ENCODE data around the gene PLXNB2. TPM values are rescaled to one million over a fixed set of nuclear protein-coding genes. Genes with fewer than 3 reads are reported as not detected.

PLXNB2 gene
- total RNA-seq, 3 donors from 2014 or later (not counting 1 experiment from before 2014, with no cell fraction given): 6.0 to 34.7 (median 18.9) TPM

GRCh38 chr22:50320671-50321325 lies 13.4 kb upstream of the PLXNB2 start:
- Histone ChIP-seq H3K27ac (ENCODE audit: low read length) (no peak overlapping the region), H3K4me1 (ENCODE audit: control insufficient read depth, insufficient read depth, low read length) (no peaks in the 10 kb centered on the region), H3K9me3 (ENCODE audit: control insufficient read depth, insufficient read depth, low read length) (no peaks in the 10 kb centered on the region), H3K36me3 (ENCODE audit: control insufficient read depth, insufficient read depth, low read length) (no peaks in the 10 kb centered on the region), H3K4me3 (ENCODE audit: low read length) (no peak overlapping the region), H3K27me3 (ENCODE audit: control insufficient read depth, insufficient read depth, low read length) (no peaks in the 10 kb centered on the region)
- intact Hi-C loops (cut with micrococcal nuclease): no loop called here
- ATAC-seq: no peak
- H3K9me3 Mint-ChIP-seq: no peaks in the 10 kb centered on the region
- no peak overlapping the region for H3K27ac Mint-ChIP-seq
- no peaks in the 10 kb centered on the region for H3K36me3 Mint-ChIP-seq
- no peak for DNase-seq
- TF ChIP-seq CTCF (IDR thresholded peaks at IDR 0.05): no peak
- no peak overlapping the region for H3K4me3 Mint-ChIP-seq
- H3K4me1 Mint-ChIP-seq: peaks cover 0 to 2% of the 10 kb centered on the region in 2 donors
- H3K27me3 Mint-ChIP-seq (ENCODE audit: low read depth in 2 of 2): no peaks in the 10 kb centered on the region
- WGBS (ENCODE audit: insufficient coverage): 88% methylated on average over 10 of the region's 10 CpGs

- no peak for DNase-seq
- H3K27ac ChIP-seq (ENCODE audit: low read length): no peak overlapping the region
These were observed 12.7 kb upstream of the PLXNB2 start for GRCh38 chr22:50320116-50320515.

GRCh38 chr22:50319503-50319951 lies 12.1 kb upstream of the PLXNB2 start:
- intact Hi-C loops (cut with micrococcal nuclease): no loop called here
- Mint-ChIP-seq H3K36me3 (no peaks in the 10 kb centered on the region), H3K27me3 (ENCODE audit: low read depth in 2 of 2) (no peaks in the 10 kb centered on the region), H3K4me3 (no peak overlapping the region), H3K27ac (no peak overlapping the region), H3K9me3 (no peaks in the 10 kb centered on the region), H3K4me1 (peaks cover 7 to 9% of the 10 kb centered on the region in 2 donors)
- Histone ChIP-seq H3K4me1 (ENCODE audit: control insufficient read depth, insufficient read depth, low read length) (peaks cover 10% of the 10 kb centered on the region), H3K27ac (ENCODE audit: low read length) (no peak overlapping the region), H3K36me3 (ENCODE audit: control insufficient read depth, insufficient read depth, low read length) (no peaks in the 10 kb centered on the region), H3K27me3 (ENCODE audit: control insufficient read depth, insufficient read depth, low read length) (no peaks in the 10 kb centered on the region), H3K9me3 (ENCODE audit: control insufficient read depth, insufficient read depth, low read length) (no peaks in the 10 kb centered on the region), H3K4me3 (ENCODE audit: low read length) (no peak overlapping the region)
- ATAC-seq (no peak), DNase-seq (no peak)
- WGBS (ENCODE audit: insufficient coverage): 96% methylated on average over 15 of the region's 15 CpGs
- no peak for TF ChIP-seq CTCF (IDR thresholded peaks at IDR 0.05)

More at GRCh38 chr22:50320116-50320515, 12.7 kb upstream of the PLXNB2 start:
- intact Hi-C loops (cut with micrococcal nuclease): no loop called here
- Histone ChIP-seq H3K36me3 (ENCODE audit: control insufficient read depth, insufficient read depth, low read length) (no peaks in the 10 kb centered on the region), H3K4me1 (ENCODE audit: control insufficient read depth, insufficient read depth, low read length) (peaks cover 4% of the 10 kb centered on the region), H3K9me3 (ENCODE audit: control insufficient read depth, insufficient read depth, low read length) (no peaks in the 10 kb centered on the region), H3K27me3 (ENCODE audit: control insufficient read depth, insufficient read depth, low read length) (no peaks in the 10 kb centered on the region), H3K4me3 (ENCODE audit: low read length) (no peak overlapping the region)
- H3K27me3 Mint-ChIP-seq (ENCODE audit: low read depth in 2 of 2): no peaks in the 10 kb centered on the region
- H3K36me3 Mint-ChIP-seq: no peaks in the 10 kb centered on the region
- H3K4me1 Mint-ChIP-seq: peaks cover 5 to 6% of the 10 kb centered on the region in 2 donors
- ATAC-seq: no peak
- no peak for TF ChIP-seq CTCF (IDR thresholded peaks at IDR 0.05)
- H3K4me3 Mint-ChIP-seq: no peak overlapping the region
- 88% methylated on average over 8 of the region's 8 CpGs for WGBS (ENCODE audit: insufficient coverage)
- H3K27ac Mint-ChIP-seq: no peak overlapping the region
- H3K9me3 Mint-ChIP-seq: no peaks in the 10 kb centered on the region

Measured in natural killer cell (primary cell).